T47D (cell line): ENCODE results near the gene ESPL1.

Experiments
- DNase-seq, 2 experiments: peaks; one replicate each; pipeline versions ENCODE4 v3.0.0 to v3.0.0-alpha.2; 2011 to 2012; ENCODE audit warnings: low read depth in 1 of 2, low spot score in 1 of 2
- JUND ChIP-seq: IDR thresholded peaks from 2 replicates; pipeline ENCODE4 v1.6.1; 2012; ENCODE audit warnings: low read depth
- in situ Hi-C: cut with HindIII; loops from 2 replicates; pipeline ENCODE4 v1.10.0; 2016; ENCODE audit warnings: low sequenced_read_pairs, low pct_unique_long_range_greater_than_20kb

ESPL1 gene

GRCh38 chr12:53300187-53300586 is 32.1 kb downstream of the ESPL1 start:
- in situ Hi-C loops = no loop called here
- no peak for DNase-seq
- no peak for TF ChIP-seq JUND

- in situ Hi-C loops = no loop called here
- no peak for DNase-seq
- TF ChIP-seq JUND = no peak
Measured at GRCh38 chr12:53302903-53303302, 34.8 kb downstream of the ESPL1 start.

GRCh38 chr12:53306826-53307225 is 38.7 kb downstream of the ESPL1 start:
- no peak for TF ChIP-seq JUND
- in situ Hi-C loops = no loop called here
- no peak for DNase-seq

GRCh38 chr12:53308276-53308675 is 40.2 kb downstream of the ESPL1 start:
- in situ Hi-C loops = no loop called here
- TF ChIP-seq JUND = no peak
- no peak for DNase-seq

- TF ChIP-seq JUND = no peak
- in situ Hi-C loops = no loop called here
- no peak for DNase-seq
Measured at GRCh38 chr12:53313996-53314395, 45.9 kb downstream of the ESPL1 start.

GRCh38 chr12:53320352-53321195 is 52.5 kb downstream of the ESPL1 start:
- TF ChIP-seq JUND = no peak
- DNase-seq = no peak
- in situ Hi-C loops = no loop called here

- no peak for DNase-seq
- TF ChIP-seq JUND = no peak
- in situ Hi-C loops = no loop called here
Measured at GRCh38 chr12:53324113-53324778, 56.1 kb downstream of the ESPL1 start.

GRCh38 chr12:53324779-53325510 is 56.8 kb downstream of the ESPL1 start:
- peak; percentile 91 to 98 for DNase-seq
- TF ChIP-seq JUND = no peak
- in situ Hi-C loops = no loop called here

GRCh38 chr12:53325511-53326061 is 57.5 kb downstream of the ESPL1 start:
- TF ChIP-seq JUND = no peak
- DNase-seq = no peak
- in situ Hi-C loops = no loop called here

GRCh38 chr12:53326460-53327185 is 58.5 kb downstream of the ESPL1 start:
- no peak for DNase-seq
- in situ Hi-C loops = no loop called here
- TF ChIP-seq JUND = no peak

- in situ Hi-C loops = no loop called here
- TF ChIP-seq JUND = no peak
- peak in 1 of 2 experiments; percentile 40 for DNase-seq
Measured at GRCh38 chr12:53327435-53328042, 59.4 kb downstream of the ESPL1 start.

- no peak for DNase-seq
- in situ Hi-C loops = no loop called here
- no peak for TF ChIP-seq JUND
Measured at GRCh38 chr12:53328043-53328435, 59.9 kb downstream of the ESPL1 start.
